Ovary (tissue), 3 donors: ENCODE results near the gene AGO4.

ENCODE experiments used
- EP300 ChIP-seq: sonication (generic); formaldehyde crosslinking; IDR thresholded peaks from one replicate; pipeline ENCODE4 v1.6.1; 2017; ENCODE audit warnings: antibody characterized with exemption
- POLR2A ChIP-seq: fragments of 450-650 bp; IDR thresholded peaks from one replicate; pipeline ENCODE4 v1.6.1; 2017; ENCODE audit warnings: antibody characterized with exemption, mild to moderate bottlenecking, moderate library complexity
- TF ChIP-seq, protein P1 (sequence below), 3 donors: fragments of 450-650 bp in 2 of 3; fragments of 200-600 bp in 1 of 3; IDR thresholded peaks; one replicate each; pipeline versions ENCODE4 v1.5.1 to v1.8.0; 2016 to 2022; ENCODE audit warnings: antibody characterized with exemption in 3 of 3, mild to moderate bottlenecking in 1 of 3
- donor health status: DM: no; HTN: no; CAD: no.

DNA sequence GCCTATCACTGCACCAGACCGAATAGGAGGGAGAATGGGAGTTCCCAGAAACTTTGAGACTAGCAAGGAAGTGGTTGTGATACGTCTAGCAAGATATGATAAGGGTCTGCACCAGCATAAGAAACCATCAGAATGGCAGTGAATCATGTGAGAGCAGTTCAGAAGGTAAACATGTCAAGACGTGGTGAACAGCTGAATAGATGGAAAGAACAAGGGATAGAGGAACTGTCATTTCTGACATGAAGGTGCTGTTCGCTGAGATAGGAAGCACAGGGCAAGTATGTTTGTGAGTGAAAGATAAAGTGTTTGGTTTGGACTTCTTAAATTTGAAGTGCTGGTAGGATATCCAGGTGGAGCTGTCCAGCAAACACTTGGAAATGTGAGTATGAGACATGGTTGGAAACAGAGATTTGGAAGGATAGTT is 74.0 kb downstream of the AGO4 start:
- TF ChIP-seq, protein P1, sequence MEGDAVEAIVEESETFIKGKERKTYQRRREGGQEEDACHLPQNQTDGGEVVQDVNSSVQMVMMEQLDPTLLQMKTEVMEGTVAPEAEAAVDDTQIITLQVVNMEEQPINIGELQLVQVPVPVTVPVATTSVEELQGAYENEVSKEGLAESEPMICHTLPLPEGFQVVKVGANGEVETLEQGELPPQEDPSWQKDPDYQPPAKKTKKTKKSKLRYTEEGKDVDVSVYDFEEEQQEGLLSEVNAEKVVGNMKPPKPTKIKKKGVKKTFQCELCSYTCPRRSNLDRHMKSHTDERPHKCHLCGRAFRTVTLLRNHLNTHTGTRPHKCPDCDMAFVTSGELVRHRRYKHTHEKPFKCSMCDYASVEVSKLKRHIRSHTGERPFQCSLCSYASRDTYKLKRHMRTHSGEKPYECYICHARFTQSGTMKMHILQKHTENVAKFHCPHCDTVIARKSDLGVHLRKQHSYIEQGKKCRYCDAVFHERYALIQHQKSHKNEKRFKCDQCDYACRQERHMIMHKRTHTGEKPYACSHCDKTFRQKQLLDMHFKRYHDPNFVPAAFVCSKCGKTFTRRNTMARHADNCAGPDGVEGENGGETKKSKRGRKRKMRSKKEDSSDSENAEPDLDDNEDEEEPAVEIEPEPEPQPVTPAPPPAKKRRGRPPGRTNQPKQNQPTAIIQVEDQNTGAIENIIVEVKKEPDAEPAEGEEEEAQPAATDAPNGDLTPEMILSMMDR (IDR thresholded peaks at IDR 0.05): no peak
- TF ChIP-seq EP300 (no peak), POLR2A (no peak)
